ENCODE measurements around the gene C2CD3. TPM values are rescaled to one million over a fixed set of nuclear protein-coding genes. Genes with fewer than 3 reads are reported as not detected.
"Not testable (repeated sequence)": the region's sequence is repeated elsewhere in the genome, so short reads cannot be mapped to it uniquely, and the experiment has no call there.

Gene C2CD3
- total RNA-seq, 2 experiments from 2014 or later = 30.8 to 32.2 TPM

DNA sequence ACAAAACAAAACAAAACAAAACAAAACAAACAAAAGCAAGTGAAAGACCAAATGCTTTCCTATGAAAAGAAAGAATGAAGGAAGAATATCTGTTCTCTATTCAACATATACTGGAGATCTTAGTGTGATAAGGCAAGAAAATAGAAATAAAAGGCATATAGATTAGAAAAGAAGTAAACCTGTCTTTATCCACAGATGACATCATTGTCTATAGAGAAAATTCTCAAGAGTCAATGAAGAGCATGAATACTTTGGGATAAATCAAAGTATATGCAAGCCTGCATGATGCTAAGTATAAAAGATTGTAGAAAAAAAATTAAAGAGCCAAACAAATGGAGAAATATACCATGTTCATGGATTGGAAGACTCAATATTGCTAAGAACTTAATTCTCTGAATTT lies 17.6 kb downstream of the C2CD3 start:
- Mint-ChIP-seq H3K4me3 (no peak overlapping the region), H3K27me3 (no peaks in the 10 kb centered on the region), H3K4me1 (no peaks in the 10 kb centered on the region), H3K27ac (no peak overlapping the region), H3K36me3 (ENCODE audit: low read depth) (peaks cover 31% of the 10 kb centered on the region), H3K9me3 (no peaks in the 10 kb centered on the region)
- ChIA-PET CTCF (interaction anchor here (2.0 kb wide), 1 partner anchor 173 kb away, joined by 4 read pairs; no protein-coding TSS in a partner anchor), POLR2A (no interaction called here)
- no peak for DNase-seq

DNA sequence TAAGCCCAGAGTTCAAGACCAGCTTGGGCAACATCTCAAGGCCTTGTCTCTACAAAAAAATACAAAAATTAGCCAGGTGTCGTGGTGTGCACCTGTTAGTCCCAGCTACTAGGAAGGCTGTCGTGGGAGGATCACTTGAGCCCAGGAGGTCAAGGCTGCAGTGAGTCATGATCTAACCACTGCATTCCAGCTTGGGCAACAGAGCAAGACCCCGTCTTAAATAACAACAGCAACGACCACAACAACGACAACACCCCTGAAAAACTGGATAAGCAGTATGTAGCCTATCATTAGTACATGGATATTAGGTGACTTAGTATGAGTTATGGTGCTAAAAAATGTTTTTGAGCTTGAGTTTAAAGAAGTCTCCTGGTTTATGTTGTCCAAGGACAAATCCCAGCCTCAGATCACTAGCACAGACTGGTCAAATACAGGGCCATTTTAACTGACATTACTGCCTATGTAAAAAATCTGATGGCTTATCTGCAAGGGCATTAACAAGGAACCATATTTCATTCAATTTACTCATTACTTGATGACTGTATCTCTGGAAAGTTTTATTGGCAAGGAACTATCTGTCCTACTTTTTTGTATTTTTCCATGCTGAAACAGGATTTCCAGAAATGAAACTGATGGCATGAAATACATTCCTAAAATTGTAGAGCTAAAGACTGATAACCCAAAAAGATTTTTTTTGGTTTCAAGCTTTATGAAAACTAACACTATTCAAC lies 23.4 kb downstream of the C2CD3 start:
- Mint-ChIP-seq H3K27me3 (no peaks in the 10 kb centered on the region), H3K27ac (no peak overlapping the region), H3K4me1 (no peaks in the 10 kb centered on the region), H3K36me3 (ENCODE audit: low read depth) (peaks cover 20% of the 10 kb centered on the region), H3K9me3 (no peaks in the 10 kb centered on the region), H3K4me3 (no peak overlapping the region)
- ChIA-PET POLR2A (no interaction called here), CTCF (no interaction called here)
- DNase-seq = no peak

DNA sequence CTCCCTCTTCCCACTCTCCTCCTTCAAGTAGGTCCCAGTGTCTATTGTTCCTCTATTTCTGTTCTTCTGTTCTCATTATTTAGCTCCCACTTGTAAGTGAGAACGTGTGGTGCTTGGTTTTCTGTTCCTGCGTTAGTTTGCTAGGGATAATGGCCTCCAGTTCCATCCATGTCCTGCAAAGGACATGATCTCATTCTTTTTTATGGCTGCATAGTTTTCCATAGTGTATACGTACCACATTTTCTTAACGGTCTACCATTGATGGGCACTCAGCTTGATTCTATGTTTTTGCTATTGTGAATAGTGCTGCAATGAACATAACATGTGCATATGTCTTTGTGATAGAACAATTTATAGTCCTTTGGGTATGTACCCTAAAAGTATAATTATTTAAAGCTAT lies 26.2 kb downstream of the C2CD3 start:
- no peaks in the 10 kb centered on the region for H3K4me1 Mint-ChIP-seq
- DNase-seq = no peak
- POLR2A ChIA-PET = no interaction called here
- H3K27me3 Mint-ChIP-seq = no peaks in the 10 kb centered on the region
- H3K27ac Mint-ChIP-seq = no peak overlapping the region
- no peak overlapping the region for H3K4me3 Mint-ChIP-seq
- peaks cover 12% of the 10 kb centered on the region for H3K36me3 Mint-ChIP-seq (ENCODE audit: low read depth)
- H3K9me3 Mint-ChIP-seq = no peaks in the 10 kb centered on the region
- CTCF ChIA-PET = no interaction called here

DNA sequence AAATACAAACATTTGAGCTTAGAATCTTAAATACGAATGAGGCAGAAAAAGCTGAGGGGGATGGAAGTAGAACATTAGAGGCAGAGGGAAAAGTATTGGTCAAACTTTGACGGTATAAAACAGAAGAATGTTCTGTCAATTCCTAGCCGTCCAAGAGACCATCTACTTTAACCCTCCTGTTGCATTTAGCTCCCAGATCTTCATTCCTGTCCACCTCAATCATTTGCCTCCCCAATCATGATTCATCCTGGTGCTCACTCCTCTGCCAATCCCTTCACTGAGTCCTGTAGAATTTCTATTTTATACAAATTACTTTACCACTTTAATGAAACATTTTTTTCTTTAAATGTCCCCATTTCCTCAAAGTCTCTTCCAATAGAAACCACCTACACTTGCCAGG lies 28.2 kb downstream of the C2CD3 start:
- H3K4me1 Mint-ChIP-seq = no peaks in the 10 kb centered on the region
- no peak overlapping the region for H3K4me3 Mint-ChIP-seq
- CTCF ChIA-PET = no interaction called here
- POLR2A ChIA-PET = no interaction called here
- no peaks in the 10 kb centered on the region for H3K27me3 Mint-ChIP-seq
- no peak for DNase-seq
- peaks cover 23% of the 10 kb centered on the region for H3K36me3 Mint-ChIP-seq (ENCODE audit: low read depth)
- no peak overlapping the region for H3K27ac Mint-ChIP-seq
- H3K9me3 Mint-ChIP-seq = no peaks in the 10 kb centered on the region

DNA sequence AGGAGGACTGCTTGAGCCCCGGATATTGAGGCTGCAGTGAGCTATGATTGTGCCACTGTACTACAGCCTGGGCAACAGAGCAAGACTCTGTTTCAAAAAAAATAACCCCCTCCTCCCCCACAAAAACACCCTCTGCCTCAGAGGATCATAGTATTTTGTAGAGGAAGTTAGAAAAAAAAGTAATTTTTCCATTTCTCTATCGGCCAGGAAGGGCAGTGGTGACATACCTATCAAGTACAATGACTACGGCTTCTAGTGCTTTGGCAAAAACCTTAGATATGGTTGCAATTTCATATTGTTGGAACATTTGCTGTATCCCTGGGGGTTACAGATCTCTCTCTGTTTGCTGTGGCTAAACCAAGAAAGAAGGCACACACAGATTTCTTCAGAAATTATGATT lies 28.9 kb downstream of the C2CD3 start:
- no peaks in the 10 kb centered on the region for H3K4me1 Mint-ChIP-seq
- ChIA-PET POLR2A (no interaction called here), CTCF (no interaction called here)
- DNase-seq = no peak
- H3K4me3 Mint-ChIP-seq = no peak overlapping the region
- peaks cover 25% of the 10 kb centered on the region for H3K36me3 Mint-ChIP-seq (ENCODE audit: low read depth)
- no peaks in the 10 kb centered on the region for H3K9me3 Mint-ChIP-seq
- no peak overlapping the region for H3K27ac Mint-ChIP-seq
- no peaks in the 10 kb centered on the region for H3K27me3 Mint-ChIP-seq

DNA sequence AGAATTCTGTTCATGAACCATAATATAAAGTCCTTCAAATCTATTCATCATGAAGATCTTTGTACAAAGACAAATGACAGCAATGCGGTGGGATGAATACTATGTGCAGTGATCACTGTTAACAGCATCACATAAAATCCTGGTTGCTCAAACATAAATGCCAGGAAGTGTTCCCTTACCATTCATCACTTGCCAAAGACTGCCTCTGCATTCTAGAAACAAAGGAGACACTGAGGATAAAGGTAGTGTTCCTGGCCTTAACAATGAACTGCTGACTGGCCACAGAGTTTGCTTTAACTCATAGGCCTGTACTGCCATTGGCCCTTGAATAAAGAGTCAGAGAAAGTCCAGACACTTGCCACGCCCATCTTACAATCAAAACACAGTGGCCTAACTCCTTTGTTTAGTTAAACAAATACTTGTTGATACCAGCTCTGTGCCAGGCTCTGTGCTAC lies 29.5 kb downstream of the C2CD3 start:
- ChIA-PET CTCF (no interaction called here), POLR2A (no interaction called here)
- Mint-ChIP-seq H3K4me1 (no peaks in the 10 kb centered on the region), H3K9me3 (no peaks in the 10 kb centered on the region), H3K4me3 (no peak overlapping the region), H3K27ac (no peak overlapping the region), H3K27me3 (no peaks in the 10 kb centered on the region), H3K36me3 (ENCODE audit: low read depth) (peaks cover 26% of the 10 kb centered on the region)
- no peak for DNase-seq

DNA sequence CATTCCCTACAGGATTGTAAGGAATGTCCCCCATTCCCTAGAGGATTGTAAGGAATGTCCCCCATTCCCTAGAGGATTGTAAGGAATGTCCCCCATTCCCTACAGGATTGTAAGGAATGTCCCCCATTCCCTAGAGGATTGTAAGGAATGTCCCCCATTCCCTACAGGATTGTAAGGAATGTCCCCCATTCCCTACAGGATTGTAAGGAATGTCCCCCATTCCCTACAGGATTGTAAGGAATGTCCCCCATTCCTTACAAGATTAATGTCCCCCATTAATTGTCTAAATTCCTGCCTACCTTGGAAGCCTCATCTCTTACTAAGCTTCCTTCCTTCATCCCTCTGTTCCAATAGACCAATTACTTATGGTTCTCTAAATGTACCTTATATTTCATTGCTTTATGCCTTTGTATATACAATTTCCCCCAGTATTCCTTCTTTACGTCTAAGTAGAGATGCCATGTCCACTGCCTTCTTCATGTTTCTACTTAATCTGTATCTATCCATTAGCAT lies 30.8 kb downstream of the C2CD3 start:
- CTCF ChIA-PET = interaction anchor here (0.5 kb wide), 1 partner anchor 352 kb away, joined by 5 read pairs; no protein-coding TSS in a partner anchor
- H3K4me3 Mint-ChIP-seq = not testable (repeated sequence)

DNA sequence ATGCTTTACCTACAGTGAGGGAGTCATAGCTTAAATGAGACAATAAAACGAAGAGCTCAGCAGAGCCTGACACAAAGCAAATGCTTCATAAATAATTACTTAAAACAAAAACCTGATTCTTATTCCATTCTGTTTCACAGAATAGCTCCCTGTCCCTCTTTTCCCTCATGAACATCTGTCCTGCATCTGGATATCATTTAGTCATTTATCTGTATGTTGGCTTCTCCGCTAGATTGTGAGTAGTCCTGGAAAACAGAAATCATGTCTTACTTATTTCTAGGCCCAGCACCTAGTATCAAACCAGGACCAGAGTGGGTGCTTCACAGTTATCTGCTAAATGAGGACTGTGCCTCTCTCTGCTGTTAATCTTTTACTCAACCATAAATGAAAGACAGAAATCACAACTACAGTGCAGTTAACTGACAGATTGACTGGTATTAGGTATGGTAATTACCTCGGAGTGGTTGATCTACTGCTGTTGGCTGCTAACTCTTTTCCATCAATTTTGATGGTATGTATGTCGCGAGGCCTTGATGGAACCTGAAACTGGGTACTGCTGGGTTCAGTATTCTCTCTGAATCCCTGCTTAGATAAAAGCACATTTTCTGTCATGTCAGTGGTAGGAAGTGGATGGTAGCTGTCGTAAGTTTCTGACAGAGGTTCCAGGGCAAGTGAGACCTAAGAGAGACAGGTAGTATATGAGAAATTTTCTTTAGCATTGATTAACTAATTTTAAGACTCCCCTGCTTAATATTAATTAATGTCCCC lies 31.5 kb downstream of the C2CD3 start:
- Mint-ChIP-seq H3K27ac (no peak overlapping the region), H3K9me3 (no peaks in the 10 kb centered on the region), H3K4me1 (no peaks in the 10 kb centered on the region), H3K27me3 (no peaks in the 10 kb centered on the region), H3K4me3 (no peak overlapping the region), H3K36me3 (ENCODE audit: low read depth) (peaks cover 30% of the 10 kb centered on the region)
- CTCF ChIA-PET = interaction anchor here (0.5 to 0.9 kb wide), 2 partner anchors 45 to 351 kb away, joined by 3 to 5 read pairs; no protein-coding TSS in a partner anchor
- DNase-seq = no peak
- POLR2A ChIA-PET = no interaction called here

More for the DNA sequence above, 30.8 kb downstream of the C2CD3 start:
- H3K27ac Mint-ChIP-seq, H3K27me3 Mint-ChIP-seq, H3K4me1 Mint-ChIP-seq, POLR2A ChIA-PET, DNase-seq, H3K9me3 Mint-ChIP-seq: not testable (repeated sequence)
- peaks cover 27% of the 10 kb centered on the region for H3K36me3 Mint-ChIP-seq (ENCODE audit: low read depth)

DNA sequence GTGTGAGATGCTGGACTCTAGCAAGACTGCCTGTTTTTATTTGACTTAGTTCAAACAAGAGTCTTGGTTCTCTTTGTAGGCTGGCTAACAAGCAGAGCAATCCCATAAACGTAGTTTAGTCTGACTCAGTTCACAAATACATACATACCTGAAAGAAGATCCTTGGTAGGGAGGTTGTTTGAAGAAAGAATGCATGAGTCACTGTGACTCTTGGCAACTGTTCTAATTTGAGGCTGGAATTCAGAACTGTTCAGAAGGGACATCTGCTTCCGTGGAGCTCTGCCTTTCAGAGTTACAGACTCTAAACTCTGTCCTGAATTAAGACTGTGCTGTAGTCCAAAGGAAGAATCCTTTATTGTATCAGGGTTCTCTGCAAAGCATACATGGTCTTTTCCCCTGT lies 32.2 kb downstream of the C2CD3 start:
- no peak overlapping the region for H3K4me3 Mint-ChIP-seq
- H3K4me1 Mint-ChIP-seq = no peaks in the 10 kb centered on the region

DNA sequence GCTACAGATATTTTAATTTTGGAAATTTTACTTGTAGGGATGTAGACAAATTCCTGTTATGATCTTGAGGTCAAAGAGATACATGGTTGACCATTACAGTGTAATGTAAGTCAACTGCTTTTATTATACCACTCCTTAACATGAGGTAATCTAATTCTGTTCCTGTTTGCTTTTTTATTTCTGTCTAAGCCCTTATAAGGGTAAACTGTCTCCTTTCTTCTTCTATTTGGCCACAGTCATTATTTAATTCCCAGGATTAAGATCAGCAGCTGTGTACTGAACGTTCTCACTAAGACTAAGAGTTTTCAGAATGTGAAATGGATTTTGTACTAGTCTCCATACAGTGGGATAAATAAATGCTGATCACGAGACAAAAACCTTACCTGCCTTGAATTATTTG lies 32.8 kb downstream of the C2CD3 start:
- CTCF ChIA-PET = no interaction called here
- Mint-ChIP-seq H3K27me3 (no peaks in the 10 kb centered on the region), H3K36me3 (ENCODE audit: low read depth) (peaks cover 33% of the 10 kb centered on the region), H3K4me3 (no peak overlapping the region), H3K27ac (no peak overlapping the region), H3K4me1 (no peaks in the 10 kb centered on the region), H3K9me3 (no peaks in the 10 kb centered on the region)
- no peak for DNase-seq
- POLR2A ChIA-PET = no interaction called here

More for the DNA sequence above, 32.2 kb downstream of the C2CD3 start:
- Mint-ChIP-seq H3K36me3 (ENCODE audit: low read depth) (peaks cover 33% of the 10 kb centered on the region), H3K9me3 (no peaks in the 10 kb centered on the region), H3K27ac (no peak overlapping the region), H3K27me3 (no peaks in the 10 kb centered on the region)
- ChIA-PET CTCF (interaction anchor here (0.9 kb wide), 1 partner anchor 46 kb away, joined by 3 read pairs; no protein-coding TSS in a partner anchor), POLR2A (no interaction called here)
- no peak for DNase-seq

DNA sequence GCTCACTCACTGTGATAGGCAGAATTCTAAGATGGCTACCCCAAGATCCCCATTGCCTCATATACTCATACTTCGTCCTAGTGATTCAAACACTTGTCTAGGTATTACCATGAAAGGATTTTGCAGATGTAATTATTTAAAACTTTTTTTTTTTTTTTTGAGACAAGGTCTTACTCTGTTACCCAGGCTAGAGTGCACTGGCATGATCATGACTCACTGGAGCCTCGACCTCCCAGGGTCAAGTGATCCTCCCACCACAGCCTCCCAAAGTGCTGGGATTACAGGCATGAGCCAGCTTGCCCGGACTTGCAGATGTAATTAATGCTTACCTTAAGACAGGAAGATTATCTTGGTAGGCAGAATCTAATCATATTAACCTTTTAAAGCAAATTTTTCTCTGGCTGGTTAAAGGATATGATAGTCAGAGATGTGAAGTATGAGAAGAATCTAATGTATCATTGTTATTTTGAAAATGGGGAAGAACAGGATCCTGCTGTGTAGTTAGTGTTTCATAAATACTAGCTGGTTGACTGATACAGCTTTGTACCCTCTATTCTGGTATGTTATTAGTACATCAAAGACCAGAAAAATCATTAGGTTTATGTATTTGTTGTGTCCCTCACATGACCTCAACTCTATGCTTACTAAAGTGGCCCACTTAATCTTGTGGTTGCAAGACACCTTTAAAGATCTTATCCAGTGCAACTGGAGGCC lies 35.5 kb downstream of the C2CD3 start:
- ChIA-PET CTCF (no interaction called here), POLR2A (interaction anchor here (0.7 kb wide), 1 partner anchor 41 kb away, joined by 3 read pairs; no protein-coding TSS in a partner anchor)
- no peaks in the 10 kb centered on the region for H3K4me1 Mint-ChIP-seq
- H3K4me3 Mint-ChIP-seq = no peak overlapping the region
- no peak overlapping the region for H3K27ac Mint-ChIP-seq
- DNase-seq = no peak
- no peaks in the 10 kb centered on the region for H3K9me3 Mint-ChIP-seq
- H3K36me3 Mint-ChIP-seq (ENCODE audit: low read depth) = peaks cover 53% of the 10 kb centered on the region
- H3K27me3 Mint-ChIP-seq = no peaks in the 10 kb centered on the region

DNA sequence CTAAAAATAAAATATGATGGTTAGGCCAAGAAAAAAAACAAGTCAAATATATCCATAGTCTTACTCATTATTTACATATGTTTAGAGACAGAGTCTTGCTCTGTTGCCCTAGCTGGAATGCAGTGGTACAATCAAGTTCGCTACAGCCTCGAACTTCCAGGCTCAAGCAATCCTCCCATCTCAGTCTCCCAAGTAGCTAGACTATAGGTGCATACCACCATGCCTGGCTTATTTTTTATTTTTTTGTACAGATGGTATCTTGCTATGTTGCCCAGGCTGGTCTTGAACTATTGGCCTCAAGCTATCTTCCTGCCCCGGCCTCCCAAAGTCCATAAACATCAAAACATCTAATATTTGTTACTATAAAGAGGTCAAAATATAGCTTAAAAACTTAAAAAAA lies 36.1 kb downstream of the C2CD3 start:
- no peak overlapping the region for H3K4me3 Mint-ChIP-seq
- no peaks in the 10 kb centered on the region for H3K4me1 Mint-ChIP-seq
- POLR2A ChIA-PET = interaction anchor here (0.7 kb wide), 1 partner anchor 42 kb away, joined by 3 read pairs; no protein-coding TSS in a partner anchor
- CTCF ChIA-PET = no interaction called here
- no peak overlapping the region for H3K27ac Mint-ChIP-seq
- H3K9me3 Mint-ChIP-seq = no peaks in the 10 kb centered on the region
- DNase-seq = no peak
- H3K27me3 Mint-ChIP-seq = no peaks in the 10 kb centered on the region
- H3K36me3 Mint-ChIP-seq (ENCODE audit: low read depth) = peaks cover 56% of the 10 kb centered on the region

DNA sequence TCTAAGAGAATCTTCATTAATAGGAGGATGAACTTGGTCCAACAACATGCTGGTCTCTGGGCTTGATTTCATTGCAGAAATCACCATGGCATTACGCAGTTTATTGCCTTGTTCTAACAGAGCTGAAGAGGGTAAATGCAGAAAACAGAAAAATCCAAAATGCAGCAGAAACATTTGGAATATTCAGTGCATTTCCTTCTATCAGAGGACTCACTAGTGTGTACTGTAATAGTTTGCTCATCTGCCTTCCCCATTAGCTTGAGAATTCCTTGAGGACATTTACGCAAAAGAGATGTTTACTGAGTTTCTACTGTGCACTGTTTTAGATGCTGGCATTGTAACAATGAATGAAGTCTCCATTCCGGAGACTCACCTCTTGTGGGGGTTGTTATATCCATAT lies 37.4 kb downstream of the C2CD3 start:
- ChIA-PET POLR2A (no interaction called here), CTCF (interaction anchor here (0.6 kb wide), 1 partner anchor 1687 kb away, joined by 4 read pairs; no protein-coding TSS in a partner anchor)
- Mint-ChIP-seq H3K9me3 (no peaks in the 10 kb centered on the region), H3K4me1 (no peaks in the 10 kb centered on the region), H3K4me3 (no peak overlapping the region), H3K27ac (no peak overlapping the region), H3K36me3 (ENCODE audit: low read depth) (peaks cover 46% of the 10 kb centered on the region), H3K27me3 (no peaks in the 10 kb centered on the region)
- DNase-seq = no peak
